ENCODE measurements around the gene LRRFIP1. TPM values are rescaled to one million over a fixed set of nuclear protein-coding genes. Genes with fewer than 3 reads are reported as not detected.

LRRFIP1 gene
- total and polyA plus RNA-seq, 12 donors: 18.7 to 79.7 (median 51.8) TPM

DNA sequence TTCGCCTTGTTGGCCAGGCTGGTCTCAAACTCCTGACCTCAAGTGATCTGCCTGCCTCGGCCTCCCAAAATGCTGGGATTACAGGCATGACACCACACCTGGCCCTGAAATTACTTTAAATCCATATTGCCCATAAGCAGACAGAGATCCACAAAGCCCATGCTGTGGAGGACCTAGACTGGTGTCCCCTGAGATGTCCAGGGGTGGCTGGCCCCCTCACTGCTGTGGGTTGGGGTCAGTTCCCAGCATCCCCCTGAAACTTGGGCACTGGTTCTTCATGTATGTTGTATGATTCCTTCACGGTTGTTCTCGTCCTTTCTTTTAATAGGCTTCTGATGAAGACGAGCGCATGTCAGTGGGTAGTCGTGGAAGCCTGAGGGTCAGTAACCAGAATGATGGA, 93.1 kb downstream of the LRRFIP1 start:
- no peaks in the 10 kb centered on the region for H3K36me3 ChIP-seq (replicated peaks in 1 of 2)
- no peak overlapping the region for H3K27ac ChIP-seq
- H3K4me1 ChIP-seq (replicated peaks in 1 of 2): peaks cover 10 to 44% of the 10 kb centered on the region in 2 donors
- WGBS, 4 donors: 94 to 98% (median 97%) methylated on average over 7 of the region's 7 CpGs
- H3K4me3 ChIP-seq: no peak overlapping the region
- H3K27me3 ChIP-seq: no peaks in the 10 kb centered on the region
- H3K9me3 ChIP-seq (replicated peaks in 1 of 3): no peaks in the 10 kb centered on the region
- intact Hi-C loops (cut with DNase I): no loop called here
- peak in 1 of 7 donors; percentile 33 for DNase-seq
- TF ChIP-seq CTCF (IDR thresholded peaks at IDR 0.05) (no peak), POLR2A (IDR thresholded peaks at IDR 0.05) (no peak)

DNA sequence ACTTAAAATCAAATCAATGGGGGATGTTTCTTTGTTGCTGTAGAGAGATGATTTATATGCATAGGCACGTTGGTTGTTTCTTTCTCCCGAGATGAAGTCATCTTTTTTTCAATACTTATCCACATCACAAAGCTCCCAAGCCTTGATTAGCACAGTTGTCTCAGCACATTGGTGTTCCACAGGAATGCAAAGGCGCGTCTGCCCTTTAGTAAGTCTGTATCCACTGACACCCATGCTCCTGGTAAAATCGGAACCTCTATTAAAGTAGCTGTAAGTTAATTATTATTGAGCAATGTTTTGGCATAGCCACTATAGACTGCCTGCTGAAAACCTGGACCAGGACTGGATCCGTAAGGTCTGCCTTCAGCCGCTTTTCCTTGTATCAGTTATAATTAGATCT, 93.6 kb downstream of the LRRFIP1 start:
- H3K36me3 ChIP-seq (replicated peaks in 1 of 2): no peaks in the 10 kb centered on the region
- peaks cover 13 to 49% of the 10 kb centered on the region in 2 donors for H3K4me1 ChIP-seq (replicated peaks in 1 of 2)
- intact Hi-C loops (cut with DNase I): no loop called here
- TF ChIP-seq CTCF (IDR thresholded peaks at IDR 0.05) (no peak), POLR2A (IDR thresholded peaks at IDR 0.05) (no peak)
- peak in 1 of 7 donors; percentile 40 for DNase-seq
- H3K4me3 ChIP-seq: no peak overlapping the region
- 81 to 83% (median 82%) methylated on average over 7 of the region's 7 CpGs for WGBS, 4 donors
- no peaks in the 10 kb centered on the region for H3K9me3 ChIP-seq (replicated peaks in 1 of 3)
- no peak overlapping the region for H3K27ac ChIP-seq
- H3K27me3 ChIP-seq: no peaks in the 10 kb centered on the region

GRCh38 chr2:237721458-237721857, 94.1 kb downstream of the LRRFIP1 start:
- H3K4me1 ChIP-seq (replicated peaks in 1 of 2): peaks cover 13 to 54% of the 10 kb centered on the region in 2 donors
- no peak overlapping the region for H3K4me3 ChIP-seq
- intact Hi-C loops (cut with DNase I): no loop called here
- DNase-seq: no peak
- H3K36me3 ChIP-seq (replicated peaks in 1 of 2): no peaks in the 10 kb centered on the region
- H3K27ac ChIP-seq: peak overlapping the region in 1 of 5 donors; percentile 39
- WGBS, 4 donors: 44 to 50% (median 48%) methylated on average over 5 of the region's 5 CpGs
- TF ChIP-seq POLR2A (IDR thresholded peaks at IDR 0.05): no peak
- TF ChIP-seq CTCF (IDR thresholded peaks at IDR 0.05): no peak
- no peaks in the 10 kb centered on the region for H3K27me3 ChIP-seq
- no peaks in the 10 kb centered on the region for H3K9me3 ChIP-seq (replicated peaks in 1 of 3)

DNA sequence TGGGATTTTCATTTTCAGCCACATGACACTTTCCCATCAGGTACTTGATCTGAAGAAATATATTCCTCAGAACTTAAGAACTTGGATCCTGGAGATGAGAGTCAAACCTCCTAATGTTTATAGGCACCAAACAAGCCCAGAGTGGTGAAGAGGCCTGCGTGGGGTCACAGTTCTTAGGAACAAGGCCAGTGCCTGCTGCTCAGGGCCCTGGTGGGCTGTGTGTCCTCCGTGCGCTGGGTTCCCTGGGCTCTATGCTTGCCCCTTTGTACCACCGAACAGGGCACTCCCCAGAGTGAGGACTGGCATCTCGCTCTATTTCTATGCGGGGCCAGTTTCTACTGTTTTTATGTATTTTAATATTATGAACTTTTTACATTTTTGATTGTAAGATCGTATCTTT, 95.2 kb downstream of the LRRFIP1 start:
- Histone ChIP-seq H3K36me3 (replicated peaks in 1 of 2) (no peaks in the 10 kb centered on the region), H3K9me3 (replicated peaks in 1 of 3) (no peaks in the 10 kb centered on the region), H3K4me1 (replicated peaks in 1 of 2) (peaks cover 13 to 65% of the 10 kb centered on the region in 2 donors), H3K27me3 (no peaks in the 10 kb centered on the region), H3K4me3 (no peak overlapping the region), H3K27ac (no peak overlapping the region)
- intact Hi-C loops (cut with DNase I): no loop called here
- peak in 1 of 7 donors; percentile 42 for DNase-seq
- 96 to 98% (median 97%) methylated on average over 7 of the region's 7 CpGs for WGBS, 4 donors
- no peak for TF ChIP-seq POLR2A (IDR thresholded peaks at IDR 0.05)
- no peak for TF ChIP-seq CTCF (IDR thresholded peaks at IDR 0.05)

Data from adrenal gland (tissue), 12 donors.